Muscle layer of colon (tissue), 2 donors: ENCODE results near the gene BSCL2.
"Not testable (repeated sequence)": the region's sequence is repeated elsewhere in the genome, so short reads cannot be mapped to it uniquely, and the experiment has no call there.

Source experiments
- H3K27ac ChIP-seq: one replicate; pipeline ENCODE4 v1.7.0; 2013; ENCODE audit warnings: low read depth, mild to moderate bottlenecking, low read length, moderate library complexity
- H3K27me3 ChIP-seq, 2 donors: one replicate each; pipeline ENCODE4 v1.7.0; 2013; ENCODE audit warnings: low read length in 2 of 2, mild to moderate bottlenecking in 2 of 2; ENCODE audit not compliant: insufficient read depth in 2 of 2, control insufficient read depth in 1 of 2
- H3K36me3 ChIP-seq: one replicate; pipeline ENCODE4 v1.7.0; 2013; ENCODE audit warnings: mild to moderate bottlenecking, low read length; ENCODE audit not compliant: insufficient read depth
- H3K4me1 ChIP-seq: one replicate; pipeline ENCODE4 v1.7.0; 2013; ENCODE audit warnings: mild to moderate bottlenecking, low read length; ENCODE audit not compliant: insufficient read depth
- H3K4me3 ChIP-seq, 2 donors: one replicate each; pipeline ENCODE4 v1.7.0; 2013; ENCODE audit warnings: low read length in 2 of 2, low read depth in 1 of 2, mild to moderate bottlenecking in 1 of 2, moderate library complexity in 1 of 2
- H3K9ac ChIP-seq: one replicate; pipeline ENCODE4 v1.7.0; 2013; ENCODE audit warnings: low read length
- H3K9me3 ChIP-seq: one replicate; pipeline ENCODE4 v1.7.0; 2013; ENCODE audit warnings: mild to moderate bottlenecking, low read length
- donor health status: abdominal sarcoma.
- donor health status: Adenocarcinoma of cecum.

The BSCL2 gene

DNA sequence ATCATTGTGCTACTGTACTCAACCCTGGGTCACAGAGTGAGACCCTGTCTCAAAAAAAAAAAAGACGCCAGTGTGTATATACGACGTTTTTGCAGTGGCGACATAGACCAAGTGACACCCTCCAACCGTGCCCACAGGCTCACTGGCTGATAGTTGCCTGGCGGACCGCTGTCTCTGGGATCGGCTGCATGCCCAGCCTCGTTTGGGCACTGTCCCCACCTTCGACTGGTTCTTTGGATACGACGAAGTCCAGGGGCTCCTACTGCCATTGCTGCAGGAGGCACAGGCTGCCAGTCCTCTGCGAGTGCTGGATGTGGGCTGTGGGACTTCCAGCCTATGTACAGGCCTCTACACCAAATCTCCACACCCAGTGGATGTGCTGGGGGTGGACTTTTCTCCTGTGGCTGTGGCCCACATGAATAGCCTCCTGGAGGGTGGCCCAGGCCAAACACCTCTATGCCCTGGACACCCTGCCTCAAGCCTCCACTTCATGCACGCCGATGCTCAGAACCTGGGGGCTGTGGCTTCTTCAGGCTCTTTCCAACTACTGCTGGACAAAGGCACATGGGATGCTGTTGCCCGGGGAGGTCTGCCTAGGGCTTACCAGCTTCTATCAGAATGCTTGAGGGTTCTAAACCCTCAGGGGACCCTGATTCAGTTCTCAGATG, 40.8 kb downstream of the BSCL2 start:
- H3K27me3 ChIP-seq: no peaks in the 10 kb centered on the region
- peak overlapping the region; percentile 88 for H3K9ac ChIP-seq
- peak overlapping the region; percentile 75 to 91 for H3K4me3 ChIP-seq
- H3K27ac ChIP-seq: peak overlapping the region; percentile 95
- H3K9me3 ChIP-seq: no peaks in the 10 kb centered on the region
- peaks cover 17% of the 10 kb centered on the region for H3K36me3 ChIP-seq
- H3K4me1 ChIP-seq: peaks cover 28% of the 10 kb centered on the region

- peak overlapping the region; percentile 88 for H3K9ac ChIP-seq
- H3K4me1 ChIP-seq: peaks cover 28% of the 10 kb centered on the region
- H3K9me3 ChIP-seq: no peaks in the 10 kb centered on the region
These were observed 41.5 kb downstream of the BSCL2 start for GRCh38 chr11:62665599-62666258.

GRCh38 chr11:62665075-62665598, 42.1 kb downstream of the BSCL2 start, which contains the start of the genes C11orf98 and CSKMT:
Gene C11orf98 (minus strand): TSS chr11:62665210. CDS start chr11:62665169, 41 bp downstream.
Gene CSKMT (plus strand): TSS chr11:62665312. CDS start chr11:62665880, 568 bp downstream.
- peak within 1 kb of the TSS; percentile 75 to 91 for H3K4me3 ChIP-seq
- H3K27me3 ChIP-seq: no peaks in the 10 kb centered on the region
- peak within 1 kb of the TSS; percentile 88 for H3K9ac ChIP-seq
- H3K9me3 ChIP-seq: no peaks in the 10 kb centered on the region
- peak within 1 kb of the TSS; percentile 95 for H3K27ac ChIP-seq
- H3K4me1 ChIP-seq: peaks cover 28% of the 10 kb centered on the region
- peaks cover 17% of the 10 kb centered on the region for H3K36me3 ChIP-seq

More at GRCh38 chr11:62665599-62666258, 41.5 kb downstream of the BSCL2 start:
- H3K36me3 ChIP-seq: peaks cover 17% of the 10 kb centered on the region
- H3K4me3 ChIP-seq: peak overlapping the region; percentile 75 to 91
- no peaks in the 10 kb centered on the region for H3K27me3 ChIP-seq
- peak overlapping the region; percentile 95 for H3K27ac ChIP-seq

DNA sequence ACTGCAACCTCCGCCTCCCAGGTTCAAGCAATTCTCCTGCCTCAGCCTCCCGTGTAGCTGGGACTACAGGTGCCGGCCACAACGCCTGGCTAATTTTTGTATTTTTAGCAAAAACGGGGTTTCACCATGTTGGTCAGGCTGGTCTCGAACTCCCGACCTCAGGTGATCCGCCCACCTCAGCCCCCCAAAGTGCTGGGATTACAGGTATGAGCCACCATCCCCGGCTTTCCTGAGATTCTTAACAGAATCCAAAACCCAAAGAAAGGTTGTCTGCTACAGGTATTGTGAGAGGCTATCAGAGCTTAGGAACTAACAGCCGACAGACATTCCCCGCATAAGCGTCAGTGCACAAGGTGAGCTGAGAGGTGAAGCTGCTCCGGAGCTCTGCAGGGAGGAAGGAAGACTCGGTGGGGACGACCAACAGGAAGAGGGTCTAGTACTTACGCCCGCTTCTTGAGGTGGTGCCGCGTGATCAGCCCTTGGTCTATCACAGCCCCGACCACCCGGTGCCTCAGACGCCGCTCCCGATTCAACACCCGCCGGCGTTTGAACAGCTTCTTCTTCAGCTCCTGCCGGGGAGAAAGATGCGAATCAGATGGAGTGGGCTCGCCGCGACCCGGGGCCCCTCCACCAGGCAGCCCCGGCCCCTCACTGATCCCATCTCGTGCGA, 42.7 kb downstream of the BSCL2 start:
- Histone ChIP-seq H3K27me3 (no peaks in the 10 kb centered on the region), H3K9me3 (no peaks in the 10 kb centered on the region), H3K9ac (peak overlapping the region; percentile 60), H3K4me1 (peaks cover 28% of the 10 kb centered on the region), H3K4me3 (peak overlapping the region; percentile 75 to 91), H3K27ac (peak overlapping the region; percentile 95), H3K36me3 (peaks cover 17% of the 10 kb centered on the region)

DNA sequence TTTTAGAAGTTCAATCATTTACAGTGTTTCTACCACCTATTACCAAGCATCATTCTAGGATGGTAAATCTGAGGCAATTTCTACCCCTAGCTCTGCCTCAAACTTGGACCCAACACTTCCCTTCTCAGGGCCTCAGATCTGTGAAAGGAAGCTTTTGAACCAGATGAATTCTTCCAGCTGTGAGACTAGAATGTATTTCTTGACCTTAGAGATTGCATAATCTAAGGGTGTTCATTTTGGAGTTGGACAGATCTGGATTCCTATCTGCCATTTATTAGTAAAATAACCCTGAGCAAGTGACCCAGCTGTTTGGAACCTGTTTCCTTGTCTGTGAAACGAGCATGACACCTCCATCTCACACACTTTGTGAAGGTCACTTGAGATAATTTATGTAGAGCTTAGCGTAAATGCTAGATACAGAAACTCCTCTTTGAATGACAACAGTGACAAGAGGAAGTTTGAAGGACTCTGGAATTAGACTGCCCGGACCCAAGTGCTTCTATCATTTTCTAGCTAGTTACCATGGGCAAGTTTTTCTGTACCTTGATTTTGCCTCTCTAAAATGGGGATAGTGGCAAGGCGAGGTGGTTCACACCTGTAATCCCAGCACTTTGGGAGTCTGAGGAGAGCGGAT, 50.3 kb downstream of the BSCL2 start:
- Histone ChIP-seq H3K9ac (no peak overlapping the region), H3K36me3 (no peaks in the 10 kb centered on the region), H3K27ac (no peak overlapping the region), H3K4me1 (peaks cover 8% of the 10 kb centered on the region), H3K27me3 (no peaks in the 10 kb centered on the region), H3K9me3 (no peaks in the 10 kb centered on the region), H3K4me3 (no peak overlapping the region)

GRCh38 chr11:62654297-62654696, 52.9 kb downstream of the BSCL2 start:
- H3K9ac ChIP-seq: no peak overlapping the region
- no peak overlapping the region for H3K27ac ChIP-seq
- H3K27me3 ChIP-seq: no peaks in the 10 kb centered on the region
- H3K9me3 ChIP-seq: no peaks in the 10 kb centered on the region
- H3K4me1 ChIP-seq: peaks cover 14% of the 10 kb centered on the region
- no peak overlapping the region for H3K4me3 ChIP-seq
- peaks cover 2% of the 10 kb centered on the region for H3K36me3 ChIP-seq

GRCh38 chr11:62652161-62653006, 54.8 kb downstream of the BSCL2 start:
- Histone ChIP-seq H3K9ac (peak overlapping the region; percentile 99), H3K36me3 (peaks cover 21% of the 10 kb centered on the region), H3K27ac (peak overlapping the region; percentile 84), H3K4me1 (peaks cover 14% of the 10 kb centered on the region), H3K4me3 (peak overlapping the region; percentile 55 to 84), H3K9me3 (no peaks in the 10 kb centered on the region), H3K27me3 (no peaks in the 10 kb centered on the region)

GRCh38 chr11:62650283-62650682, 56.9 kb downstream of the BSCL2 start:
- not testable (repeated sequence) for H3K9ac ChIP-seq, H3K27me3 ChIP-seq, H3K4me3 ChIP-seq, H3K9me3 ChIP-seq, H3K27ac ChIP-seq
- Histone ChIP-seq H3K4me1 (peaks cover 28% of the 10 kb centered on the region), H3K36me3 (peaks cover 22% of the 10 kb centered on the region)

DNA sequence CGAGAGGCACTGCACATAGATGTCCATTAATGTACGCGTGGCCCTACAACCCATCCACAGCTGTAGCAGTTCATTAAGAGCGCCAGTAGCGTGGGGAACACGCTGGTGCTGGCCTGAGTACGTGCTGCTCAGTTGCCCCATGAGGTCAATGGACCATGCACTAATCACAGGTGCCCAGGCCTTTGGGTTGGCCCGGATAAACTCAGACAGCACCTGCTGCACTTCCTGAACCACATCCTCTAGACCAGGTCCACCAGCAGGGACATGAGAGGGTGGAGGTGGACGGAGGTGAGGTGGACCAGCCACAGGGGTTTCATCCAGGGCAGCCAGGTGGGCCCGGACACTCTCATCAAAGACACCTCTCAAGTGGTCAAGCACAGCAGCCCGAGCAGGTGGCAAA, 57.7 kb downstream of the BSCL2 start:
- Histone ChIP-seq H3K9me3 (no peaks in the 10 kb centered on the region), H3K4me3 (no peak overlapping the region), H3K9ac (no peak overlapping the region), H3K27me3 (no peaks in the 10 kb centered on the region), H3K27ac (no peak overlapping the region), H3K36me3 (peaks cover 23% of the 10 kb centered on the region), H3K4me1 (peaks cover 32% of the 10 kb centered on the region)

- Histone ChIP-seq H3K4me3 (no peak overlapping the region), H3K4me1 (peaks cover 32% of the 10 kb centered on the region), H3K9me3 (no peaks in the 10 kb centered on the region), H3K27me3 (no peaks in the 10 kb centered on the region), H3K36me3 (peaks cover 27% of the 10 kb centered on the region), H3K27ac (no peak overlapping the region), H3K9ac (no peak overlapping the region)
These were observed 58.3 kb downstream of the BSCL2 start for GRCh38 chr11:62648967-62649364.
